NCI-H524 treated with DMSO at 0.1 percent for 48 hours (cell line): Measurements from ENCODE around the gene GXYLT2.

ENCODE experiments used
- DNase-seq: peaks from one replicate; lab custom pipeline; 2025; lab: John Stamatoyannopoulos, UW

Gene GXYLT2

DNA sequence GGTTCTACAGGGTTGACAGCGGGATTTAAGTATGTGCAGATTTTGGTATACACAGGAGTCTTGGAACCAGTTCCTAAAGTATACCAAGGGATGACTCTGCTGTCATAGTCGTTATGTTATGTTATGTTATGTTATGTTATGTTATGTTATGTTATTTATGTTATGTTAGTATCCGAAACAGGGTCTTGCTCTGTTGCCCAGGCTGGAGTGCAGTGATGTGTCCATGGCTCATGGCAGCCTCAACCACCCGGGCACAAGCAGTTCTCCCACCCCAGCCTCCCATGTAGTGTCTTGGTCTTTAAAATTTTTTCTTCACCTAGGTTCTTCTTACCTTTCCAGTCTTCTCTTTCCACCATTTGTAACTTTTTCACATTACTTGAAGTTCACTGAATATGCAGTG is 130.5 kb downstream of the GXYLT2 start:
- no peak for DNase-seq

DNA sequence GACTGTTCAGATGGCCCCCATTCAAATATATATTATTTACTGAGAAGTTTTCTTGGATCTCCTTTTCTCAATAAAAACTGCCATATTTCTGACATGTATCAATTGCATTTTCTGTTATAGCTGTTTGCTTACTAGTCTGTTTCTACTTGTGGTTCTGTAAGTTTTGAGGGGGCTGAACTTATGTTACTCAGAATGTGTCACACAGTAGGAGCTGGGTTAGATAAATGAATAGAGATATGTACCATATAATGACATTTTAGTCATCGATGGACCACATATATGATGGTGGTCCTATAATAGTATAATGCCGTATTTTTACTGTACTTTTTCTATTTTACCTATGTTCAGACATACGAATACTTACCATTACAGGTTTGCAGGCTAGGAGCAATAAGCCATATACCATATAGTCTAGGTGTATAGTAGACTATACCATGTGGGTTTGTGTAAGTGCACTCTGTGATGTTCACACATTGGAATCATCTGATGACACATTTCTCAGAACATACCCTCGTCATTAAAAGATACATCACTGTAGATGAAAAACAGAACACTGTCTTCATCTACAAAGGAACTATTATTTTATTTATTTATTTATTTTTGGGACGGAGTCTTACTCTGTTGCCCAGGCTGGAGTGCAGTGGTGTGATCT is 131.1 kb downstream of the GXYLT2 start:
- no peak for DNase-seq

DNA sequence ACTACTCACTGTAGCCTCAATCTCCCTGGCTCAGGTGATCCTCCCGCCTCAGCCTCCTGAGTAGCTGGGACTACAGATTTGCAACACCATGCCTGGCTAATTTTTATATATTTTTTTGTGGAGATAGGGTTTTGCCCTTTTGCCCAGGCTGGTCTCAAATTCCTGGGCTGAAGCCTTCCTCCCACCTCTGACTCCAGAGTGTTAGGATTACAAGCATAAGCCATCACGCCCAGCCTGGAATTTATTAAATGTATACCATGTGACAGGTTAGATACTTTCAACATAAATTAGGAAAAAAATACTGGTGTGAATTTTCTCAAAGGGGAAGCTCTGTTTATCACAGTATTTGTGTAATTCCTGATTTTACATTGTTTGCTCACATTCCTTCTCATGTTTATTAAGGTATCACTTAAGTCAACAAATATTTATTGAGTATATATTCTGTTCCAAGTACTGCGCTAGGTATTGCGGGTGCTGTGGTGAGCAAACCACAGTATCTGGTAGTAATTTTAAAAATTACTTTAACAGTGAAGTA is 133.5 kb downstream of the GXYLT2 start:
- DNase-seq = no peak

DNA sequence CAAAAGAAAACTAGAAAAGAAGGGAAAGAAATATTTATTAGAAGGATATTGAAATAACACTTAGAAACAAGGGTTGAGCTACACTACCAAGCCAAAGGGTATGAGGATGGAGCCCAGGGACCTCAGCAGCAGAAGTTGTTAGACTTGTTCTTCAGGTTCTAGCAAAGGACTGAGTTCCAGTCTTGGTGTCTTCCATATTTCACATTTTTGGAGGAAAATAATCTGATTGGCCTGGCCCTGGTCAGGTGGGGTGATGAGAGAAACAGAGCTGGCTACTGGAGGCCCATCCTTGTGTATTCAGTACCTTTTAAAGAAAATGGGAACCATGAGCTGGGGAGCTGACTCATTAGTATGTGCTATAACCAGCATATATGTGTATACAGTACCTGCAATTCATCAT is 137.0 kb downstream of the GXYLT2 start:
- no peak for DNase-seq

DNA sequence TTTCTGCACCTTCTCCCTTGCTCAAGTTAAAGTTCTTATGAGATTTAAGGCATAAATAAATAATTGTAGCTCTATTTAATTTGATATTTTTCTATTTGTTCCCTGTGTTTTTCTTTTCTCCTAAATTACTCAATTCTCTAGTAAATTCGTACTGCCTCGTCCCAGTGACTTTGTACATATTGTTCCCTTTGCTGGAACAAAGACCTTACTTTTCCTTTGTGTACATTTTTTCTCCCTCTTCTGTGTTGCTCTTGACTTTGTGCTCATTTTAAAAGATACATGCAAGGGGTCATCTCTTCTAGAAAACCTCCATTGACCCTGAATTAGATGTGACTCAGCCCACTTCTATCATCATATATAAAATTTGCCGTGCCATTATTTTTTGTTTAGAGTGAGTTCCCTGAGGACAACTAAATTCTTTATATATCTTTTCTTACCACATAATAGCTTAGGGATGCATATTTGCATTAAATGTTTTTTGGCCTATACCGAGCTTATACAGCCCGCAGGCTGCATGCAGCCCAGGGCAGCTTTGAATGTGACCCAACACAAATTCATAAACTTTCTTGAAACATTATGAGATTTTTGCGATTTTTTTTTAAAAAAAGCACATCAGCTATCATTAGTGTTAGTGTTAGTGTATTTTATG is 138.4 kb downstream of the GXYLT2 start:
- no peak for DNase-seq
